Measurements from ENCODE around the gene CMTM4. TPM values are rescaled to one million over a fixed set of nuclear protein-coding genes. Genes with fewer than 3 reads are reported as not detected.
A peak's percentile ranks its signal among the peaks of the same experiment; 100 is the strongest.

CMTM4 gene
- total and polyA plus RNA-seq, 2 donors (not counting 1 experiment from before 2014, with no cell fraction given): 0.06 to 0.59 TPM

GRCh38 chr16:66608241-66609138, 88.1 kb downstream of the CMTM4 start:
- Mint-ChIP-seq H3K9me3 (ENCODE audit: insufficient read depth) (no peaks in the 10 kb centered on the region), H3K27ac (no peak overlapping the region), H3K27me3 (peaks cover 21% of the 10 kb centered on the region), H3K4me1 (peaks cover 33% of the 10 kb centered on the region), H3K4me3 (no peak overlapping the region)
- intact Hi-C loops (cut with micrococcal nuclease): loop anchor here (1.0 to 5.0 kb wide), 6 partner anchors 43 to 264 kb away; partner anchors contain the start of genes CMTM4 and DYNC1LI2
- H3K9ac ChIP-seq (ENCODE audit: low read length): no peak overlapping the region
- H3K27me3 ChIP-seq (replicated peaks in 1 of 4; ENCODE audit: control extremely low read depth in 1 of 4, control insufficient read depth in 3 of 4, insufficient read depth in 4 of 4, low read length in 3 of 4): peaks cover 0 to 33% (median 11%) of the 10 kb centered on the region in 4 experiments
- peaks cover 39 to 44% of the 10 kb centered on the region in 2 donors for H3K4me1 ChIP-seq (ENCODE audit: control insufficient read depth in 2 of 2, insufficient read depth in 2 of 2, low read length in 2 of 2)
- DNase-seq (peak; percentile 74), ATAC-seq (ENCODE audit: low read depth) (peak; percentile 16)
- peak overlapping the region; percentile 28 for H3K4me2 ChIP-seq (replicated peaks; ENCODE audit: low read depth, low read length, poor library complexity, severe bottlenecking)
- peak; percentile 79 for TF ChIP-seq CTCF (IDR thresholded peaks at IDR 0.05)
- TF ChIP-seq EZH2 (IDR thresholded peaks at IDR 0.05; ENCODE audit: borderline replicate concordance, insufficient read depth, low read depth, low read length, poor library complexity, severe bottlenecking): no peak
- CTCF ChIA-PET: interaction anchor here (0.8 to 3.3 kb wide), 28 partner anchors 9 to 260 kb away, joined by 3 to 25 read pairs (median 5); partner anchors contain the start of genes CKLF and CMTM2
- H3K27ac ChIP-seq (ENCODE audit: low read length in 2 of 2): no peak overlapping the region
- no peak overlapping the region for H2AFZ ChIP-seq (ENCODE audit: insufficient read depth, low read depth, low read length, poor library complexity, severe bottlenecking)
- 46% methylated on average over 16 of the region's 17 CpGs for WGBS (ENCODE audit: insufficient coverage)
- no peaks in the 10 kb centered on the region for H3K79me2 ChIP-seq (ENCODE audit: control insufficient read depth, insufficient read depth, low read length)
- H4K20me1 ChIP-seq (ENCODE audit: control insufficient read depth, insufficient read depth, low read length, poor library complexity, severe bottlenecking): peaks cover 36% of the 10 kb centered on the region
- POLR2A ChIA-PET: interaction anchor here (0.6 to 1.2 kb wide), 3 partner anchors 56 to 93 kb away, joined by 3 to 11 read pairs (median 3); partner anchors contain the start of gene CKLF
- no peak overlapping the region for H3K4me3 ChIP-seq (ENCODE audit: control extremely low read depth in 1 of 5, extremely low read depth in 1 of 5, insufficient read depth in 1 of 5, low read depth in 2 of 5, low read length in 4 of 5)
- peaks cover 0 to 4% of the 10 kb centered on the region in 2 experiments for H3K36me3 ChIP-seq (replicated peaks in 1 of 2; ENCODE audit: control extremely low read depth in 1 of 2, control insufficient read depth in 1 of 2, extremely low read depth in 1 of 2, insufficient read depth in 2 of 2, low read length in 1 of 2)
- H3K9me3 ChIP-seq (ENCODE audit: control extremely low read depth in 1 of 3, control insufficient read depth in 2 of 3, insufficient read depth in 1 of 3, low read length in 2 of 3): no peaks in the 10 kb centered on the region

All from B cell (primary cell).